OCI-LY7 (cell line): ENCODE data around the gene GLUL.

Experiments used
- CTCF ChIP-seq: fragments of 200-600 bp; sonication (generic); conservative IDR thresholded peaks from 2 replicates; pipeline ENCODE4 v1.5.1; 2014; ENCODE audit warnings: mild to moderate bottlenecking, antibody characterized with exemption, low read length, moderate library complexity, mixed read lengths
- EZH2phosphoT487 ChIP-seq: fragments of 200-600 bp; sonication (generic); IDR thresholded peaks from 2 replicates; pipeline ENCODE4 v1.6.1; 2018; ENCODE audit warnings: low read depth, borderline replicate concordance, mild to moderate bottlenecking, mixed run types, antibody characterized with exemption, low read length, moderate library complexity, mixed read lengths

- TF ChIP-seq CTCF (no peak), EZH2phosphoT487 (no peak)
Observed at GRCh38 chr1:182397653-182398393, 6.2 kb upstream of the GLUL start.
